GM12891 (cell line): ENCODE data around the gene SLC7A14.

Source experiments
- POLR2A ChIP-seq: IDR thresholded peaks from 2 replicates; pipeline ENCODE4 v1.6.1; 2011; ENCODE audit warnings: low read depth, low read length, control low read depth
- POLR2AphosphoS5 ChIP-seq: IDR thresholded peaks from 2 replicates; pipeline ENCODE4 v1.6.1; 2011; ENCODE audit warnings: low read depth, low read length, control low read depth
- POU2F2 ChIP-seq: IDR thresholded peaks from 2 replicates; pipeline ENCODE4 v1.6.1; 2011; ENCODE audit warnings: low read depth, mild to moderate bottlenecking, control low read depth, low read length, moderate library complexity
- SPI1 ChIP-seq: IDR thresholded peaks from 2 replicates; pipeline ENCODE4 v1.6.1; 2011; ENCODE audit warnings: low read depth, low read length, control low read depth
- TAF1 ChIP-seq: IDR thresholded peaks from 2 replicates; pipeline ENCODE4 v1.6.1; 2011; ENCODE audit warnings: low read depth, low read length, control low read depth

GRCh38 chr3:170614214-170614966 lies 28.5 kb upstream of the SLC7A14 start:
- no peak for TF ChIP-seq POLR2A
- no peak for TF ChIP-seq TAF1
- no peak for TF ChIP-seq POLR2AphosphoS5
- TF ChIP-seq SPI1 = no peak
- TF ChIP-seq POU2F2 = no peak
